Measurements from ENCODE around the gene CLTC. TPM values are rescaled to one million over a fixed set of nuclear protein-coding genes. Genes with fewer than 3 reads are reported as not detected.
A peak's percentile ranks its signal among the peaks of the same experiment; 100 is the strongest.

CLTC gene
- total and polyA plus RNA-seq, 2 experiments from 2014 or later: 107 to 344 TPM

- DNase-seq (ENCODE audit: low spot score) (no peak), ATAC-seq (no peak)
- 0 out of 2 replicates have a peak, but pooled peaks cover 2% of the 10 kb centered on the region for H3K4me1 ChIP-seq (ENCODE audit: insufficient read depth)
- no peaks in the 10 kb centered on the region for H3K9me2 ChIP-seq (ENCODE audit: insufficient read depth)
- Mint-ChIP-seq H3K9me3 (no peaks in the 10 kb centered on the region), H3K4me3 (no peak overlapping the region), H3K4me1 (peaks cover 7% of the 10 kb centered on the region), H3K36me3 (ENCODE audit: low read depth) (peaks cover 77% of the 10 kb centered on the region), H3K27ac (no peak overlapping the region), H3K27me3 (ENCODE audit: insufficient read depth, low read depth, poor library complexity) (peaks cover 8% of the 10 kb centered on the region)
- peaks cover 35% of the 10 kb centered on the region for H3K36me3 ChIP-seq (ENCODE audit: insufficient read depth)
- H4K20me1 ChIP-seq (replicated peaks; ENCODE audit: insufficient read depth): peaks cover 72% of the 10 kb centered on the region
- H3K4me3 ChIP-seq: no peak overlapping the region
- no peak overlapping the region for H2AFZ ChIP-seq
- peaks cover 82% of the 10 kb centered on the region for H3K79me2 ChIP-seq (replicated peaks; ENCODE audit: insufficient read depth)
- peak overlapping the region; percentile 60 for H3K27ac ChIP-seq (ENCODE audit: low read depth)
- no peaks in the 10 kb centered on the region for H3K27me3 ChIP-seq (ENCODE audit: insufficient read depth)
- H3K4me2 ChIP-seq: no peak overlapping the region
- TF ChIP-seq ZNF331 (CRISPR knock-in tag; IDR thresholded peaks at IDR 0.05; ENCODE audit: low read depth) (no peak), POLR2AphosphoS5 (IDR thresholded peaks at IDR 0.05; ENCODE audit: low read depth) (no peak), ZNF114 (CRISPR knock-in tag; IDR thresholded peaks at IDR 0.05) (no peak), EZH2 (IDR thresholded peaks at IDR 0.05; ENCODE audit: low read depth, unreplicated experiment) (no peak), REST (IDR thresholded peaks at IDR 0.05; ENCODE audit: unreplicated experiment) (no peak), JUNB (IDR thresholded peaks at IDR 0.05; ENCODE audit: unreplicated experiment) (no peak), ZNF462 (CRISPR knock-in tag; IDR thresholded peaks at IDR 0.05) (no peak), CREB1 (CRISPR knock-in tag; IDR thresholded peaks at IDR 0.05; ENCODE audit: low read depth) (no peak), STAT1 (IDR thresholded peaks at IDR 0.05; ENCODE audit: unreplicated experiment) (no peak), NANOG (IDR thresholded peaks at IDR 0.05; ENCODE audit: borderline replicate concordance) (no peak), EZH2phosphoT487 (IDR thresholded peaks at IDR 0.05; ENCODE audit: unreplicated experiment) (no peak), CTCF (conservative IDR thresholded peaks at IDR 0.05; ENCODE audit: low read depth in 2 of 2) (no peak)
- TF ChIP-seq, protein P1, sequence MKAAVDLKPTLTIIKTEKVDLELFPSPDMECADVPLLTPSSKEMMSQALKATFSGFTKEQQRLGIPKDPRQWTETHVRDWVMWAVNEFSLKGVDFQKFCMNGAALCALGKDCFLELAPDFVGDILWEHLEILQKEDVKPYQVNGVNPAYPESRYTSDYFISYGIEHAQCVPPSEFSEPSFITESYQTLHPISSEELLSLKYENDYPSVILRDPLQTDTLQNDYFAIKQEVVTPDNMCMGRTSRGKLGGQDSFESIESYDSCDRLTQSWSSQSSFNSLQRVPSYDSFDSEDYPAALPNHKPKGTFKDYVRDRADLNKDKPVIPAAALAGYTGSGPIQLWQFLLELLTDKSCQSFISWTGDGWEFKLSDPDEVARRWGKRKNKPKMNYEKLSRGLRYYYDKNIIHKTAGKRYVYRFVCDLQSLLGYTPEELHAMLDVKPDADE (IDR thresholded peaks at IDR 0.05): no peak
- peaks cover 20% of the 10 kb centered on the region for H3F3A ChIP-seq (replicated peaks; ENCODE audit: low read depth)
These were observed 76.4 kb downstream of the CLTC start for GRCh38 chr17:59695945-59696681.
